ENCODE results near the gene MFSD6. TPM values are rescaled to one million over a fixed set of nuclear protein-coding genes. Genes with fewer than 3 reads are reported as not detected.

The MFSD6 gene
- total RNA-seq, 2 donors from 2014 or later: 61.0 to 75.1 TPM

DNA sequence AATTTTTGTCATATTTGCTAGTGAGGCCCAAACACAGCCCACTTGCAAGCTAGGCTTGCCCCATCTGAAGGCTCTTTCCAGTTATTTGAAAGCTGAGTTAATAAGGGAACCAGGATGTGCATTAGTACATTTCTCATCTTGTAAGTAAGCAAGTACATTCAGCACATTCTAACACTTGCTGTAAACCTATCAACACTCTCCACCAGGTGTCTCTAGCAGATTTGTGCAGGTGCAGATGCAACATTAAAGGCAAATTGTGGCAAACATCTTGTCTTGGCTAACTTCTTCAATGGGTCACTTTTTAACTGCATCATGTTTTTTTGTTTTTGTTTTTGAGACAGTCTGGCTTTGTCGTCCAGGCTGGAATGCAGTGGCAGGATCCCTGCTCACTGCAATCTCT, 25.3 kb upstream of the MFSD6 start:
- no peak for DNase-seq (ENCODE audit: low spot score)
- Histone ChIP-seq H3K4me3 (no peak overlapping the region), H3K27ac (no peak overlapping the region), H3K9me3 (no peaks in the 10 kb centered on the region), H3K36me3 (no peaks in the 10 kb centered on the region), H3K27me3 (replicated peaks; ENCODE audit: insufficient read depth) (no peaks in the 10 kb centered on the region), H3K4me1 (ENCODE audit: control insufficient read depth in 1 of 2, low read depth in 2 of 2) (no peaks in the 10 kb centered on the region)
- ATAC-seq (ENCODE audit: insufficient number of reproducible peaks, low FRiP score, low read depth): no peak
- no peak for TF ChIP-seq CTCF (IDR thresholded peaks at IDR 0.05)

DNA sequence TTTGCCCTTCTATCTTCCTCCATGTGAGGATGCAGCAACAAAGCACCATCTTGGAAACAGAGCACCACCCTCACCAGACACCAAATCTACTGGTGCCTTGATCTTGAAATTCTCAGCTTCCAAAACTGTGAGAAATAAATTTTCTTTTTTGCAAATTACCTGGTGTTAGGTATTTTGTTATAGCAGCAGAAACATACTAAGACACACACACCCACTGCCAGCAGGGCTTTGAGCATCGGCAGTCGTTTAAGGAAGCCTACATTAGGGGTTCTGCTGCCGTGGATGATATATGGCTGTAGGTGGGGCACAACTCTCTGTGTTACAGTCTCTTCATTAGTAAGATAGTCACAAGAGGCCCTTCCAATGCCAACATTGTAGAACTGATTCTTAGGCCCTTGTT, 20.7 kb upstream of the MFSD6 start:
- ATAC-seq (ENCODE audit: insufficient number of reproducible peaks, low FRiP score, low read depth): no peak
- no peak overlapping the region for H3K27ac ChIP-seq
- H3K27me3 ChIP-seq (replicated peaks; ENCODE audit: insufficient read depth): no peaks in the 10 kb centered on the region
- no peaks in the 10 kb centered on the region for H3K9me3 ChIP-seq
- H3K4me3 ChIP-seq: no peak overlapping the region
- DNase-seq (ENCODE audit: low spot score): no peak
- no peaks in the 10 kb centered on the region for H3K4me1 ChIP-seq (ENCODE audit: control insufficient read depth in 1 of 2, low read depth in 2 of 2)
- no peak for TF ChIP-seq CTCF (IDR thresholded peaks at IDR 0.05)
- no peaks in the 10 kb centered on the region for H3K36me3 ChIP-seq

DNA sequence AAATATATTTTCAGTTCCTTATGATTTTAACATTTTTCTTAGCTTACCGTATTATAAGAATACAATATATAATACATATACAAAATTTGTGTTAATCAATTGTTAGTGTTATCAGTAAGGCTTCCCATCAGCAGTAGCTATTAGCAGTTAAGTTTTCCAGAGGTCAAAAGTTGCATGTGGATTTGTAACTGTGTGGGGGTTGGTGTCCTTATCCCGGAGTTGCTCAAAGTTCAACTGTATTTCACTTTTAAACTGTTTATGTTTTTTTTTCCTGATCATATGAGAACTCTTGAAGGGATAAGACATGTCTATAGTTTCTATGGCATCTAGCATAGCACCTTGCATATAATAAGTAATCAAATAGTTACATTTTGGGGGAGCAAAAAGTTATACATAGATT, 11.9 kb upstream of the MFSD6 start:
- Histone ChIP-seq H3K27me3 (replicated peaks; ENCODE audit: insufficient read depth) (no peaks in the 10 kb centered on the region), H3K4me1 (ENCODE audit: control insufficient read depth in 1 of 2, low read depth in 2 of 2) (no peaks in the 10 kb centered on the region), H3K4me3 (no peak overlapping the region), H3K9me3 (no peaks in the 10 kb centered on the region), H3K36me3 (no peaks in the 10 kb centered on the region), H3K27ac (no peak overlapping the region)
- no peak for DNase-seq (ENCODE audit: low spot score)
- no peak for TF ChIP-seq CTCF (IDR thresholded peaks at IDR 0.05)
- ATAC-seq (ENCODE audit: insufficient number of reproducible peaks, low FRiP score, low read depth): no peak

DNA sequence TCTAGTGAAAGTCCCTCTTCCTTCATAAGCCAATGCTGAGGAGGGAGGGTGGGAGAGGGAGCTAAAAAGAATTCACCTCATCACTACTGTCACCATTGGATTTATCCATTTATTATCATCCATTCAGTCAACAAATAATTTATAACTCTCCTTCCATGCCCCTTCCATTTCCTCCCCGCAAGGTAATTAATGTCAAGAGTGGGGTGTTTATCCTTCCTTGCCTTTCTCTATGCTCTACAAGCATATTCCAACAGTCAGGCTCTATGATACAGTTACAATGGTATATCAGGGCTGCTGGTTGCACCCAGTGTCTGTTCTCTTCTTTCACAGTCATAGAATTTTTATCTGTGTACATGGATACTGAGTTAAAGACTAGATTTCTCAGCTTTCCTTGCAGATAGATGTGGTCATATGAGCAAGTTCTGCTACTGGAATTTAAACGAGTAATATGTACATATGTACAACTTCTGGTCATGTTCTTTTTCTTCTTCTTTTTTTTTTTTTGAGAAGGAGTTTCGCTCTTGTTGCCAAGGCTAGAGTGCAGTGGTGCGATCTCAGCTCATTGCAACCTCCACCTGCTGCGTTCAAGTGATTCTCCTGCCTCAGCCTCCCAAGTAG, 5.1 kb upstream of the MFSD6 start:
- H3K4me3 ChIP-seq: no peak overlapping the region
- DNase-seq (ENCODE audit: low spot score) (no peak), ATAC-seq (ENCODE audit: insufficient number of reproducible peaks, low FRiP score, low read depth) (no peak)
- no peaks in the 10 kb centered on the region for H3K9me3 ChIP-seq
- no peak for TF ChIP-seq CTCF (IDR thresholded peaks at IDR 0.05)
- H3K36me3 ChIP-seq: no peaks in the 10 kb centered on the region
- peaks cover 0 to 3% of the 10 kb centered on the region in 2 donors for H3K4me1 ChIP-seq (ENCODE audit: control insufficient read depth in 1 of 2, low read depth in 2 of 2)
- no peaks in the 10 kb centered on the region for H3K27me3 ChIP-seq (replicated peaks; ENCODE audit: insufficient read depth)
- no peak overlapping the region for H3K27ac ChIP-seq

DNA sequence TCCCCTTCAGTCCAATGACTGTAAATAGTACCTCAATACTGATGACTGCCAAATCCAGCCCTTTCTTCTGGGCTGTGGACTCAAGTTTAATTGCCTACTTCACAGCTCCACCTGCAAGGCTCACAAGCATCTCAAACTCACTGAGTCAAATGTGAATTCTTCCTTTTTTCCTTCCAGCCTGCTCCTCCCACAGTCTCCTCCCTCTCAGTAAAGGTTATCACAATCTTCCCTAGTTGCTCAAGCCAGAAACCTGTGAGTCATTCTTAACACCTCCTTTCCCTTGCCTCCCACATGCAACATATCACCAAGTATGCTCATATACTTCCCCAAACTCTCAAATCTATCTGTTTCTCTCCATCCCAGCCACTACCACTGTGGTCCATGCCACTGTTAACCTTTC, 3.7 kb upstream of the MFSD6 start:
- H3K27ac ChIP-seq: no peak overlapping the region
- H3K4me3 ChIP-seq: no peak overlapping the region
- TF ChIP-seq CTCF (IDR thresholded peaks at IDR 0.05): no peak
- no peaks in the 10 kb centered on the region for H3K36me3 ChIP-seq
- H3K27me3 ChIP-seq (replicated peaks; ENCODE audit: insufficient read depth): no peaks in the 10 kb centered on the region
- ATAC-seq (ENCODE audit: insufficient number of reproducible peaks, low FRiP score, low read depth) (no peak), DNase-seq (ENCODE audit: low spot score) (no peak)
- no peaks in the 10 kb centered on the region for H3K9me3 ChIP-seq
- peaks cover 0 to 8% of the 10 kb centered on the region in 2 donors for H3K4me1 ChIP-seq (ENCODE audit: control insufficient read depth in 1 of 2, low read depth in 2 of 2)

Data from thoracic aorta (tissue), 2 donors.